Tibial artery (tissue), 4 donors: ENCODE data around the gene POLDIP3.

Source experiments
- DNase-seq, 2 donors: peaks; one replicate each; pipeline ENCODE4 v3.0.0-alpha.2; 2019
- H3K27ac ChIP-seq, 2 donors: fragments of 200-600 bp; sonication (generic) in 1 of 2; 1 replicate in 1 of 2; 2 replicates in 1 of 2; pipeline ENCODE4 v1.5.1; 2018 to 2019; ENCODE audit warnings: mild to moderate bottlenecking in 1 of 2
- H3K27me3 ChIP-seq, 2 donors: fragments of 200-600 bp; sonication (generic) in 1 of 2; one replicate each; pipeline versions ENCODE4 v1.5.1 to v1.6.0; 2016 to 2019
- H3K36me3 ChIP-seq, 3 donors: fragments of 200-600 bp; sonication (generic) in 2 of 3; one replicate each; pipeline ENCODE4 v1.5.1; 2016 to 2019; ENCODE audit warnings: mild to moderate bottlenecking in 2 of 3
- H3K4me1 ChIP-seq, 4 donors: fragments of 200-600 bp; sonication (generic) in 2 of 4; 1 replicate in 3 of 4; 2 replicates in 1 of 4; pipeline ENCODE4 v1.5.1; 2016 to 2019
- H3K4me3 ChIP-seq, 2 donors: fragments of 200-600 bp; sonication (generic) in 1 of 2; 1 replicate in 1 of 2; 2 replicates in 1 of 2; pipeline ENCODE4 v1.5.1; 2018 to 2019; ENCODE audit warnings: mild to moderate bottlenecking in 2 of 2
- H3K9me3 ChIP-seq, 3 donors: fragments of 200-600 bp; sonication (generic) in 1 of 3; one replicate each; pipeline ENCODE4 v1.5.1; 2016 to 2019
- intact Hi-C: fragments of 100-400 bp; cut with DNase I; formaldehyde crosslinking; loops from one replicate; pipeline ENCODE4 v1.15.0; 2023; ENCODE audit warnings: low total_unique reads
- TF ChIP-seq, protein P1 (sequence below), 2 experiments: fragments of 200-600 bp in 1 of 2; fragments of 450-650 bp in 1 of 2; IDR thresholded peaks; one replicate each; pipeline ENCODE4 v1.5.1; 2017 to 2019; ENCODE audit warnings: antibody characterized with exemption in 2 of 2, mild to moderate bottlenecking in 1 of 2, moderate library complexity in 1 of 2

The POLDIP3 gene

DNA sequence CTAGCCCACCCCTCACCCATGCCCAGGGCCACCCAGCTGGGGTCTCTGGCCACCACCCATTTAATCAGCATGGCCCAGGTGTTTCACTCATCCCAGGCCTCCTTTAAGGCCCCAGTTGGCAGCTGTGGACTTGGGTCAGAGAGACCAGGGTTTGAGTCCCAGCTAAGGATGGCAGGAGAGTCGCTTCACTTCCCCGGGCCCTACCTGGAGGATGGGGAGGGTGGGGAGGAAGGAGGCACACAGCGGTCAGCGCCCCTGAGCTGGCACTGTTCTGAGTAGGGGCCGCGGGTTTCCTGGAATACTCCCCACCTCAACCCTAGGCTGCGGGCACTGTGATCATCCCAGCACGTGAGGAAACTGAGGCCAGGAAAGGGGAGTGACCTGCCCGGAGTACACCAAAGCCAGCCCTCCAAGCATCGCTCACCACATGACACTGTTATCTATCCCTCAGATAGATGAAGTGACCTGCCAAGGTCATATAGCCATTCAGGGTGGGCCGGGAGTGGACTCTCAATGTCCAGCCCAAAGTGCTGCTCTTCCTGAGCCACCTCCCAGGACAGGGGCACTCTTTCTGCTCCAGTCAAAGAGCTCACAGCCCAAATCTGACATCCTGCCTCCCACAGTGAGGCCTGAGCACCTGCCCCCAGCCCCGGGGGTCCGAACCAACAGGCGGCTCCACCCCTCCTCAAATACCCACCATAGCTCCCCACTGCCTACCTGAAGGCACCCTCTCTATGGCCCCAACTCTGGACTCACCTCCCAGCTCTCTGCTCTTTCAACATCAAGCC is 29.1 kb upstream of the POLDIP3 start:
- intact Hi-C loops: no loop called here
- TF ChIP-seq, protein P1, sequence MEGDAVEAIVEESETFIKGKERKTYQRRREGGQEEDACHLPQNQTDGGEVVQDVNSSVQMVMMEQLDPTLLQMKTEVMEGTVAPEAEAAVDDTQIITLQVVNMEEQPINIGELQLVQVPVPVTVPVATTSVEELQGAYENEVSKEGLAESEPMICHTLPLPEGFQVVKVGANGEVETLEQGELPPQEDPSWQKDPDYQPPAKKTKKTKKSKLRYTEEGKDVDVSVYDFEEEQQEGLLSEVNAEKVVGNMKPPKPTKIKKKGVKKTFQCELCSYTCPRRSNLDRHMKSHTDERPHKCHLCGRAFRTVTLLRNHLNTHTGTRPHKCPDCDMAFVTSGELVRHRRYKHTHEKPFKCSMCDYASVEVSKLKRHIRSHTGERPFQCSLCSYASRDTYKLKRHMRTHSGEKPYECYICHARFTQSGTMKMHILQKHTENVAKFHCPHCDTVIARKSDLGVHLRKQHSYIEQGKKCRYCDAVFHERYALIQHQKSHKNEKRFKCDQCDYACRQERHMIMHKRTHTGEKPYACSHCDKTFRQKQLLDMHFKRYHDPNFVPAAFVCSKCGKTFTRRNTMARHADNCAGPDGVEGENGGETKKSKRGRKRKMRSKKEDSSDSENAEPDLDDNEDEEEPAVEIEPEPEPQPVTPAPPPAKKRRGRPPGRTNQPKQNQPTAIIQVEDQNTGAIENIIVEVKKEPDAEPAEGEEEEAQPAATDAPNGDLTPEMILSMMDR (IDR thresholded peaks at IDR 0.05): no peak

DNA sequence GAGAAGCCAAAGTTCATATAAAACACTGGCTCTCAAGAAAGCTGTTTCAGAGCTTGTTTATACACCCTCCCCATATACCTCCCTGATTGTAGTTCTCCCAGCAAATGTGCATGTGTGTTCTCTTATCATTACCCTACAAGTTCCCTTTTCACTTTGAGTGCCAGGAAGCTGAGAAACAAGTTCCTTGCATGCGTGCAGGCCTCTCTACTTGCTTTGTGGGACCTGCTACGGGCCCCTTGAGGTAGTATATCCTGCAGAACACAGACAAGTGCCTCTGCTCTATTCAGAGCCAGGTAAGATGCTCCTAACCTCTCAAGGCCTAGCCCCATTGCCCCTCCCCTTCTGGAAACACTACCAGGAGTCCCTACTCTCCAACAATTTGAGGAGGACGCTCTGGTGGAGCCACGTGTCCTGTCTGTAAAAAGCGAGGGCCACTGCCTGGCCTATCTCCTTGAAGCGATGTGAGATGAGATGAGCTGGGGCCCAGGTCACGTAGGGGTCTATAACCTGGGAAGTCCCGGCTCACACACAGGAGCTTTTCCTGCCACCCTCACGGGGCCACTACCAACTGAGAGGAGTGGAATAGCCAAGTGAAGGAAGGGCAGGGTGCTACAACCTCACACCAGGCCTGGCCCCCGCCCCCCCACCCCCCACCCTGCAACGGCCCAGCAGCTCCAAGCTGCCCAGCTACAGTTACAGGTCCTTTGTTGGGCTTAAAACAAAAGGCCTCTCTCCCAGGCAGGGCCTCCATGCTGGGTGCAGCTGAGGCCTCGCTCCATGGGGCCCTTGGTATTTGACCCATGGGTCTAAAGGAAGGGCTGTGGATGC is 28.3 kb upstream of the POLDIP3 start:
- intact Hi-C loops: no loop called here

More for the DNA sequence above, 29.1 kb upstream of the POLDIP3 start:
- no peaks in the 10 kb centered on the region for H3K27me3 ChIP-seq
- peak overlapping the region; percentile 99 to 100 for H3K27ac ChIP-seq
- H3K9me3 ChIP-seq: no peaks in the 10 kb centered on the region
- DNase-seq: no peak
- peak overlapping the region in 1 of 2 donors; percentile 99 for H3K4me3 ChIP-seq
- H3K36me3 ChIP-seq: no peaks in the 10 kb centered on the region
- H3K4me1 ChIP-seq: peaks cover 18 to 95% (median 72%) of the 10 kb centered on the region in 4 donors

DNA sequence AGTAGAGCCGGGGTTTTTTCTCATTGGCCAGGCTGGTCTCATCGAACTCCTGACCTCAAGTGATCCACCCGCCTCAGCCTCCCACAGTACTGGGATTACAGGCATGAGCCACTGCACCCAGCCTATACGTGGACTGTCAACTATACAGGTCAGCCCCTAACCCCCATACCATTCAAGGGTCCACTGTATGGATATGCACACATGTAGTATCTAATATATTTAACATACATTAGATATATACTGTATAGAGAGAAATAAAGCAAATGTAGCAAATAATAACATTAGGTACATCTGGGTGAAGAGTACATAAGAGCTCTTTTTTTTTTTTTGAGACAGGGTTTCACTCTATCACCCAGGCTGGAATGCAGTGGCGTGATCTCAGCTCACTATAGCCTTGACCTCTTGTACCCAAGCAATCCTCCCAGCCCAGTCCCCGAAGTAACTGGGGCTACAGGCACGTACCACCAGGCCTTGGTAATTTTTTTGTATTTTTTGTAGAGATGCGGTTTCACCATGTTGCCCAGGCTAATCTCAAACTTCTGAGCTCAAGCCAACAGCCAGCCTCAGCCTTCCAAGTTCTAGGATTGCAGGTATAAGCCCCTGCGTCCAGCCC is 27.2 kb upstream of the POLDIP3 start:
- TF ChIP-seq, protein P1 (IDR thresholded peaks at IDR 0.05): no peak
- peak overlapping the region; percentile 44 to 100 for H3K27ac ChIP-seq

More for the DNA sequence above, 28.3 kb upstream of the POLDIP3 start:
- H3K36me3 ChIP-seq: peaks cover 0 to under 1% (median 0%) of the 10 kb centered on the region in 3 donors
- H3K4me1 ChIP-seq: peaks cover 18 to 93% (median 68%) of the 10 kb centered on the region in 4 donors
- H3K27me3 ChIP-seq: no peaks in the 10 kb centered on the region
- H3K9me3 ChIP-seq: no peaks in the 10 kb centered on the region
- DNase-seq: no peak
- no peak overlapping the region for H3K4me3 ChIP-seq
- TF ChIP-seq, protein P1 (IDR thresholded peaks at IDR 0.05): no peak
- peak overlapping the region; percentile 99 to 100 for H3K27ac ChIP-seq

DNA sequence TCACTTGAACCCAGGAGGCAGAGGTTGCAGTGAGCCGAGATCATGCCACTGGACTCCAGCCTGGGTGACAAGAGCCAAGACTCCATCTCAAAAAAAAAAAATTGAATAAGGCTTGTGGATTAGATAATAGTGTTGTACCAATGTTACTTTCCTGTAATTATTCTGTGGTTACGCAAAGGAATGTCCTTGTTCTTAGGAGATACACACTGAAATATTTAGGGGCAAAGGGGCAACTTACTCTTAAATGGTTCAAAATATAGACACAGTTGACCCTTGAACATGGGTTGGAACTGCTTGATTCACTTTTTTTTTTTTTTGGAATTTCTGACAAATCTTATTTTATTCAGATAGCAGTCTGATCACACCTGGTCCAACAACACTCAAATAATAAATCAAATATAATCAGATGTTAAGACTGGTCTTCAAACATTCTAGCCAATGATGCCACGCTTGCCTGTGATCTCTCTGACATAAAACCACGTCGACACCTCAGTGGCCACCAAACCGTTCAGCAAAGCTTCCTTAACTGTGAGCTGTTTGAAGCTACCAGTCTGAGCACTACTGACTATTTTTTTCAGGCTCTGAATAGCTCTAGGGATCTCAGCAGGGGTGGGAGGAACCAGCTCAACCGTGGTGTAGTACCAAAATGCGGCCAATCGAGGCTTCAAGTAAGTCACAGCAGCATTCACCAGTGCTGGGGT is 25.0 kb upstream of the POLDIP3 start:
- H3K9me3 ChIP-seq: no peaks in the 10 kb centered on the region
- H3K4me3 ChIP-seq: no peak overlapping the region
- H3K27ac ChIP-seq: peak overlapping the region in 1 of 2 donors; percentile 3
- H3K36me3 ChIP-seq: peaks cover 0 to 28% (median 12%) of the 10 kb centered on the region in 3 donors
- no peak for DNase-seq
- no peaks in the 10 kb centered on the region for H3K27me3 ChIP-seq
- intact Hi-C loops: no loop called here
- H3K4me1 ChIP-seq: peaks cover 11 to 91% (median 59%) of the 10 kb centered on the region in 4 donors
- TF ChIP-seq, protein P1 (IDR thresholded peaks at IDR 0.05): no peak

More for the DNA sequence above, 27.2 kb upstream of the POLDIP3 start:
- peaks cover 0 to 7% (median 0%) of the 10 kb centered on the region in 3 donors for H3K36me3 ChIP-seq
- no peaks in the 10 kb centered on the region for H3K27me3 ChIP-seq
- H3K9me3 ChIP-seq: no peaks in the 10 kb centered on the region
- intact Hi-C loops: no loop called here
- peaks cover 18 to 91% (median 63%) of the 10 kb centered on the region in 4 donors for H3K4me1 ChIP-seq
- H3K4me3 ChIP-seq: no peak overlapping the region
- no peak for DNase-seq

DNA sequence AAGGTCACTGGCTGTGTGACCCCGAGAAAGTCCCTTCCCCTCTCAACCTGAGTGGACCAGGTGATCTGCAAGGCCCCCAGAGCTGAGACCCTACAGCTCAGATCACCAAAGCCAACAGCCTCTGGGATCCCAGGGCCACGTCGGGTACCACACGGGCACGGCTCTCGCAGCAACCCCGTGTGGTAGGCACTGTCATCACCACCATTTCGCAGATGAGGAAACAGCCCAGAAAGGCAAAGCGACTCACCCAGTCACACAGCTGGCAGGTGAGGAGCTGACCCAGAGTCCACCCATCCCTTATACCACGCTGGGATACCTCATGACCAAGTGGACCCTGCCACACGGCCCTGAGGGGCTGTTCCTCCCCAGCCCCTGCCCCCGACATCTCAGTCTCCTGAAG is 22.9 kb upstream of the POLDIP3 start:
- H3K36me3 ChIP-seq: peaks cover 20 to 48% (median 33%) of the 10 kb centered on the region in 3 donors
- intact Hi-C loops: no loop called here
- H3K27me3 ChIP-seq: no peaks in the 10 kb centered on the region
- no peak overlapping the region for H3K4me3 ChIP-seq
- H3K4me1 ChIP-seq: peaks cover 3 to 76% (median 39%) of the 10 kb centered on the region in 4 donors
- DNase-seq: no peak
- TF ChIP-seq, protein P1 (IDR thresholded peaks at IDR 0.05): no peak
- peak overlapping the region; percentile 82 for H3K27ac ChIP-seq
- H3K9me3 ChIP-seq: no peaks in the 10 kb centered on the region
